A673 (cell line): ENCODE measurements around the gene MORC1. TPM values are rescaled to one million over a fixed set of nuclear protein-coding genes. Genes with fewer than 3 reads are reported as not detected.

ENCODE experiments used
- BruUV-seq: library from RNA; stranded (reverse); fragments of 400-500 nt; replicated peaks from 2 replicates; lab custom pipeline; 2021; lab: Mats Ljungman, UMichigan
- CTCF ChIA-PET: fragments of 300-600 bp; sonication (Branson Sonifier 250); formaldehyde crosslinking; loops from one replicate; lab custom pipeline; 2022; ENCODE audit warnings: antibody characterized with exemption; lab: Charles Lee
- POLR2A ChIA-PET: fragments of 300-600 bp; sonication (Branson Sonifier 250); formaldehyde crosslinking; loops from one replicate; lab custom pipeline; 2022; ENCODE audit warnings: antibody characterized with exemption; ENCODE audit not compliant: low non-redundant PET; lab: Charles Lee
- DNase-seq: peaks from one replicate; pipeline ENCODE4 v3.0.0-alpha.2; 2015; ENCODE audit warnings: low spot score
- H3K27ac ChIP-seq: fragments of 200-600 bp; sonication (generic); 2 replicates; pipeline ENCODE4 v1.5.1; 2016; ENCODE audit warnings: mixed run types, low read depth, mild to moderate bottlenecking, mixed read lengths, antibody characterized with exemption, low read length; ENCODE audit not compliant: poor library complexity, severe bottlenecking
- H3K27me3 ChIP-seq: fragments of 200-600 bp; sonication (generic); replicated peaks from 2 replicates; pipeline ENCODE4 v1.6.1; 2017; ENCODE audit warnings: mixed run types, low read depth, mild to moderate bottlenecking, mixed read lengths, antibody characterized with exemption, low read length; ENCODE audit not compliant: insufficient read depth, poor library complexity
- H3K36me3 ChIP-seq: fragments of 200-600 bp; sonication (generic); 2 replicates; pipeline ENCODE4 v1.6.1; 2016; ENCODE audit warnings: mixed run types, mild to moderate bottlenecking, mixed read lengths, antibody characterized with exemption, low read length; ENCODE audit not compliant: insufficient read depth, poor library complexity, severe bottlenecking
- H3K4me1 ChIP-seq: fragments of 200-600 bp; sonication (generic); 2 replicates; pipeline ENCODE4 v1.6.1; 2017; ENCODE audit warnings: mixed run types, mild to moderate bottlenecking, mixed read lengths, antibody characterized with exemption, low read length; ENCODE audit not compliant: insufficient read depth, poor library complexity, severe bottlenecking
- H3K4me3 ChIP-seq: fragments of 200-600 bp; sonication (generic); 2 replicates; pipeline ENCODE4 v1.5.1; 2016; ENCODE audit warnings: low read depth, mixed run types, mild to moderate bottlenecking, mixed read lengths, low read length; ENCODE audit not compliant: poor library complexity, severe bottlenecking
- H3K9me3 ChIP-seq: fragments of 200-600 bp; sonication (generic); 2 replicates; pipeline ENCODE4 v1.6.1; 2016; ENCODE audit warnings: mixed run types, low read depth, mild to moderate bottlenecking, mixed read lengths, antibody characterized with exemption, low read length; ENCODE audit not compliant: poor library complexity, severe bottlenecking
- EZH2 ChIP-seq: fragments of 200-600 bp; sonication (generic); IDR thresholded peaks from 2 replicates; pipeline ENCODE4 v1.6.1; 2017; ENCODE audit warnings: borderline replicate concordance, low read depth, mild to moderate bottlenecking, mixed read lengths, antibody characterized with exemption, low read length; ENCODE audit not compliant: poor library complexity, severe bottlenecking
- intact Hi-C: fragments of 100-400 bp; cut with micrococcal nuclease; formaldehyde crosslinking; loops from one replicate; pipeline ENCODE4 v1.10.0; 2022; ENCODE audit not compliant: unreplicated experiment
- total RNA-seq: library from RNA; stranded (reverse); gene quantifications from 2 replicates; pipeline ENCODE4 v1.2.3, GENCODE V29; 2021
- TF ChIP-seq, protein P1 (sequence below): fragments of 300-800, 200-600 bp; sonication (generic); conservative IDR thresholded peaks from 2 replicates; pipeline ENCODE4 v1.5.1; 2017; ENCODE audit warnings: low read depth, mild to moderate bottlenecking, antibody characterized with exemption, low read length, moderate library complexity, mixed read lengths

Gene MORC1
- total RNA-seq, 1 experiment from 2014 or later: 0.88 TPM

DNA sequence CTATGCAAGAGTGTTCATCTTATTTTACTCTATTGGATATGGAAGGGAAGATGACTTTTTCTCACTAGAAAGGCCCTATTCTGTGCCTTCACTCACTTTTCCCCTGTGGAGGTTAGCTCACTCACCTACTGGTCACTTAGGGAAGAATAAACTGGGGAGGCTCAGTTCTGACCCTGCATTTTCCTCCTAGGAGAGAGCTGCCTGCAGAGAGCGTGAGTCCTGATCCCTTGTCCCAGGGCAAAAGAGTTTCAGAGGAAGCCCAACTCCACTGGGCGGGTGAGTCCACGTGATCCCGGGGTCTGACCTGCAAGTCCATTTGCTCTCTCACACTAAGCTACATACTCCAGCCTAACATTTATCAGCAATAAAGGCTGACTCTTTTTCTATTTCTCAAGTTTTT, 8.4 kb downstream of the MORC1 start:
- ChIA-PET POLR2A (no interaction called here), CTCF (no interaction called here)
- H3K27ac ChIP-seq: no peak overlapping the region
- intact Hi-C loops: no loop called here
- DNase-seq: no peak
- TF ChIP-seq, protein P1, sequence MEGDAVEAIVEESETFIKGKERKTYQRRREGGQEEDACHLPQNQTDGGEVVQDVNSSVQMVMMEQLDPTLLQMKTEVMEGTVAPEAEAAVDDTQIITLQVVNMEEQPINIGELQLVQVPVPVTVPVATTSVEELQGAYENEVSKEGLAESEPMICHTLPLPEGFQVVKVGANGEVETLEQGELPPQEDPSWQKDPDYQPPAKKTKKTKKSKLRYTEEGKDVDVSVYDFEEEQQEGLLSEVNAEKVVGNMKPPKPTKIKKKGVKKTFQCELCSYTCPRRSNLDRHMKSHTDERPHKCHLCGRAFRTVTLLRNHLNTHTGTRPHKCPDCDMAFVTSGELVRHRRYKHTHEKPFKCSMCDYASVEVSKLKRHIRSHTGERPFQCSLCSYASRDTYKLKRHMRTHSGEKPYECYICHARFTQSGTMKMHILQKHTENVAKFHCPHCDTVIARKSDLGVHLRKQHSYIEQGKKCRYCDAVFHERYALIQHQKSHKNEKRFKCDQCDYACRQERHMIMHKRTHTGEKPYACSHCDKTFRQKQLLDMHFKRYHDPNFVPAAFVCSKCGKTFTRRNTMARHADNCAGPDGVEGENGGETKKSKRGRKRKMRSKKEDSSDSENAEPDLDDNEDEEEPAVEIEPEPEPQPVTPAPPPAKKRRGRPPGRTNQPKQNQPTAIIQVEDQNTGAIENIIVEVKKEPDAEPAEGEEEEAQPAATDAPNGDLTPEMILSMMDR: no peak
- TF ChIP-seq EZH2: no peak
- no peaks in the 10 kb centered on the region for H3K36me3 ChIP-seq
- H3K9me3 ChIP-seq: no peaks in the 10 kb centered on the region
- no peaks in the 10 kb centered on the region for H3K4me1 ChIP-seq
- no peaks in the 10 kb centered on the region for H3K27me3 ChIP-seq
- H3K4me3 ChIP-seq: no peak overlapping the region
- no TSS peak for BruUV-seq

DNA sequence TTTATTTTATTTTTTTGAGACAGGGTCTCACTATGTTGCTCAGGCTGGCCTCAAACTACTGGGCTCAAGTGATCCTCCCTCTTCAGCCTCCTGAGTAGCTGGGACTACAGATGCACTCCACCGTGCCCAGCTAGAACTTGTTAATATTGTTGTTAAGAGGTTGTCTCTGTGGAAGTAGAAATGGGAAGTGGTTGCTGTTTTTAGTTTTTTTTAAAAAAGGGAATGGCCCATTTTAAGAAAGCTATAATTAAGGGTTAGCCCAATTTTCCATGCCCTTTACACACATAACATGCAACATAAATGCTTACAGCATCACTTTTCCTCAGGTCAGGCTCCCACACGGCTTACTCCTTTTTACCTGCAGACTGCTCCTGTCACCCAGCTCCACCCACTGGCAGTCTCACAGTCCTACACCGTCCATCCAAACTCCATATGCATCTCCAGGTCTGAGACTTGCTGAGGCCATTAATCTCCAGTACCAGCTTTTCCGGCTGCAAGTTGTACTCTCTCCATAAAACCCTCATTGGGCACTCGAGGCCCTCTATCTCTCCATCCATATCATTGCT, 19.8 kb downstream of the MORC1 start:
- ChIA-PET POLR2A (no interaction called here), CTCF (interaction anchor here (0.6 kb wide), 1 partner anchor 434 kb away, joined by 3 read pairs; no protein-coding TSS in a partner anchor)
- TF ChIP-seq EZH2: no peak
- TF ChIP-seq, protein P1: peak; percentile 44

DNA sequence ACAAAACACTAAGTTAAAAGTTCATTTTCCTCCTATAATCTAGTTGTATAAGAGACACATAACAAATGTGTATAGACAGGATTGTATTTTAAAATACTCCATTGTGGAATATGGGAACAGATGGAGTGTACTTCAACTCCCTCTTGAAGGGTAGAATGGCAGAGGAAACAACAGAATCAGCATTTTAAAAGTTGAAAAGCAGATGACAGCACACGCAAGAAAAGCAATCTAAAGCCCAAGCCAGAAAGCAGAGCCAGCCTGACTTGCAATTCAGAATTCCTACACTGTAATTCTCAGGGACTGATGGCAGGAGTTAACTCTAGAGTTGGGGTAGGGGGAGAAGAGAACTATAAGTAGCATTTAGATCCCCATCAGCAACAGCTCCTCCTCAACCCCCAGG, 22.8 kb downstream of the MORC1 start:
- no peak for DNase-seq
- CTCF ChIA-PET: no interaction called here
- H3K27ac ChIP-seq: no peak overlapping the region
- H3K4me3 ChIP-seq: no peak overlapping the region
- no peaks in the 10 kb centered on the region for H3K27me3 ChIP-seq
- no peaks in the 10 kb centered on the region for H3K36me3 ChIP-seq
- POLR2A ChIA-PET: no interaction called here
- TF ChIP-seq, protein P1: no peak
- TF ChIP-seq EZH2: no peak
- H3K9me3 ChIP-seq: no peaks in the 10 kb centered on the region
- no TSS peak for BruUV-seq
- H3K4me1 ChIP-seq: no peaks in the 10 kb centered on the region
- intact Hi-C loops: no loop called here

More for the DNA sequence above, 19.8 kb downstream of the MORC1 start:
- no peaks in the 10 kb centered on the region for H3K36me3 ChIP-seq
- H3K4me3 ChIP-seq: no peak overlapping the region
- no peaks in the 10 kb centered on the region for H3K4me1 ChIP-seq
- intact Hi-C loops: no loop called here
- H3K9me3 ChIP-seq: no peaks in the 10 kb centered on the region
- no peaks in the 10 kb centered on the region for H3K27me3 ChIP-seq
- peak; percentile 25 for DNase-seq
- H3K27ac ChIP-seq: no peak overlapping the region
- BruUV-seq: no TSS peak
